ENCODE data around the gene EIF4E2.

DNA sequence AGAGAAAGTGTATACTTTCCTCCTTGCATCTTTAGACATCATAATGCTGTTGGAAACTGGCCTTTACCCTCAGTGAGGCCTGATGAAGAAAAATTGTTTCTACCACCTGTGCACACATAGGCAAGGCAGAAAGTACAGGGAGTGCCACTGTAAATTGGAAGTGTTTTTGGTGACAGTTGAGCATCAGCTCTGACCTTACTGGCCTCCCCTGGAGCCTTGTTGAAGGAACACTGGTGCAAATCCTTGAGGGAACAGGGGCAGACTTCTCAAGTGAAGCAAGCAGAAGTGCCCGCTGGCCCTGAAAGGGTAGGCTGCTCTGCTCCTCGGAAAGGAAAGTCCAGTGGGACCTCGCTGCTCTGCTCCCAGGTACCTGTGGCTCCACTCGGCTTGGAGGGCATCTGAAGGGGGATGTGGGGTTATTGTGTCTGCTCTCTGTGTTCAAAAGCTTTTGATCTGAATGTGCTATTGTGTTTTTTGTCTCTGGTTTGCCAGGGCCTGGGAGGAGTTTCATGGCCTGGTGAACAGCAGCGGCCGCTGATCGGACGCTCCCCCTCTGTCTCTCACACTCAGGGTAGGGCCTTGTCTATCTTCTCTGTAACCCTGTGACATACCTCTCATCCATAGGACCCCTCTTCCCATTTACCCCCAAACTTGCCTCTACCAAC lies 23.4 kb downstream of the EIF4E2 start:
- TF ChIP-seq, protein P1, sequence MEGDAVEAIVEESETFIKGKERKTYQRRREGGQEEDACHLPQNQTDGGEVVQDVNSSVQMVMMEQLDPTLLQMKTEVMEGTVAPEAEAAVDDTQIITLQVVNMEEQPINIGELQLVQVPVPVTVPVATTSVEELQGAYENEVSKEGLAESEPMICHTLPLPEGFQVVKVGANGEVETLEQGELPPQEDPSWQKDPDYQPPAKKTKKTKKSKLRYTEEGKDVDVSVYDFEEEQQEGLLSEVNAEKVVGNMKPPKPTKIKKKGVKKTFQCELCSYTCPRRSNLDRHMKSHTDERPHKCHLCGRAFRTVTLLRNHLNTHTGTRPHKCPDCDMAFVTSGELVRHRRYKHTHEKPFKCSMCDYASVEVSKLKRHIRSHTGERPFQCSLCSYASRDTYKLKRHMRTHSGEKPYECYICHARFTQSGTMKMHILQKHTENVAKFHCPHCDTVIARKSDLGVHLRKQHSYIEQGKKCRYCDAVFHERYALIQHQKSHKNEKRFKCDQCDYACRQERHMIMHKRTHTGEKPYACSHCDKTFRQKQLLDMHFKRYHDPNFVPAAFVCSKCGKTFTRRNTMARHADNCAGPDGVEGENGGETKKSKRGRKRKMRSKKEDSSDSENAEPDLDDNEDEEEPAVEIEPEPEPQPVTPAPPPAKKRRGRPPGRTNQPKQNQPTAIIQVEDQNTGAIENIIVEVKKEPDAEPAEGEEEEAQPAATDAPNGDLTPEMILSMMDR (IDR thresholded peaks at IDR 0.05): no peak
- TF ChIP-seq POLR2A (IDR thresholded peaks at IDR 0.05): no peak
